GM12801 (cell line): ENCODE data around the gene THNSL1.

Experiments
- CTCF ChIP-seq: IDR thresholded peaks from one replicate; pipeline ENCODE4 v1.5.1; 2011; ENCODE audit warnings: control low read depth; ENCODE audit not compliant: insufficient read length; ENCODE audit errors: extremely low read depth

The THNSL1 gene

GRCh38 chr10:25047591-25048301 is 31.3 kb downstream of the THNSL1 start:
- no peak for TF ChIP-seq CTCF

- no peak for TF ChIP-seq CTCF
Observed at GRCh38 chr10:25048450-25048849, 32.0 kb downstream of the THNSL1 start.

GRCh38 chr10:25049966-25050365 is 33.6 kb downstream of the THNSL1 start:
- no peak for TF ChIP-seq CTCF

- no peak for TF ChIP-seq CTCF
Observed at GRCh38 chr10:25050402-25050801, 34.0 kb downstream of the THNSL1 start.

- TF ChIP-seq CTCF, result no peak
Observed at GRCh38 chr10:25052012-25052411, 35.6 kb downstream of the THNSL1 start.

- TF ChIP-seq CTCF, result no peak
Observed at GRCh38 chr10:25056726-25057125, 40.3 kb downstream of the THNSL1 start.

GRCh38 chr10:25057886-25058285 is 41.5 kb downstream of the THNSL1 start:
- TF ChIP-seq CTCF, result no peak

- no peak for TF ChIP-seq CTCF
Observed at GRCh38 chr10:25059990-25060389, 43.6 kb downstream of the THNSL1 start.
